Activated B cell treated with CpG ODN at 0.5 μM for 24 hours (primary cell): Measurements from ENCODE around the gene TRAPPC2L. TPM values are rescaled to one million over a fixed set of nuclear protein-coding genes. Genes with fewer than 3 reads are reported as not detected.

Experiments used
- ATAC-seq: fragments of 200-7000 bp; cut with Tn5 transposase; one replicate; pipeline ENCODE4 v1.10.0; 2021; ENCODE audit warnings: low read depth, mild to moderate bottlenecking, moderate library complexity
- CTCF ChIA-PET: fragments of 350-600 bp; sonication (Branson Sonifier 250); formaldehyde crosslinking; loops from one replicate; lab custom pipeline; 2021; ENCODE audit warnings: antibody characterized with exemption; lab: Charles Lee
- POLR2A ChIA-PET: fragments of 350-600 bp; sonication (Branson Sonifier 250); formaldehyde crosslinking; loops from one replicate; lab custom pipeline; 2021; ENCODE audit warnings: antibody characterized with exemption; lab: Charles Lee
- DNase-seq: peaks from one replicate; pipeline ENCODE4 v3.0.0; 2022
- H3K27ac Mint-ChIP-seq: one replicate; pipeline ENCODE4 v1.8.0; 2020; ENCODE audit warnings: mixed read lengths
- H3K27me3 Mint-ChIP-seq: one replicate; pipeline ENCODE4 v1.8.0; 2021; ENCODE audit warnings: mixed read lengths
- H3K36me3 Mint-ChIP-seq: one replicate; pipeline ENCODE4 v1.8.0; 2021; ENCODE audit warnings: low read depth, mixed read lengths
- H3K4me1 Mint-ChIP-seq: one replicate; pipeline ENCODE4 v1.8.0; 2021; ENCODE audit warnings: mixed read lengths
- H3K4me3 Mint-ChIP-seq: one replicate; pipeline ENCODE4 v1.8.0; 2020; ENCODE audit warnings: mild to moderate bottlenecking, mixed read lengths
- H3K9me3 Mint-ChIP-seq: one replicate; pipeline ENCODE4 v1.8.0; 2020; ENCODE audit warnings: mixed read lengths
- CTCF ChIP-seq: fragments of 200-600 bp; IDR thresholded peaks from one replicate; pipeline ENCODE4 v1.8.0; 2022; ENCODE audit warnings: antibody characterized with exemption, mild to moderate bottlenecking
- intact Hi-C: fragments of 100-400 bp; cut with micrococcal nuclease; formaldehyde crosslinking; loops from one replicate; pipeline ENCODE4 v1.15.1; 2024
- total RNA-seq: library from RNA; stranded (reverse); gene quantifications from 2 replicates; pipeline ENCODE4 v1.2.3, GENCODE V29; 2022

TRAPPC2L gene
- total RNA-seq, 1 donor from 2014 or later: 38.7 TPM

- ATAC-seq (no peak), DNase-seq (no peak)
- H3K4me3 Mint-ChIP-seq: no peak overlapping the region
- peaks cover 13% of the 10 kb centered on the region for H3K36me3 Mint-ChIP-seq
- H3K27ac Mint-ChIP-seq: peak overlapping the region; percentile 12
- no peaks in the 10 kb centered on the region for H3K27me3 Mint-ChIP-seq
- H3K4me1 Mint-ChIP-seq: peaks cover 17% of the 10 kb centered on the region
- ChIA-PET CTCF (interaction anchor here (1.3 to 2.0 kb wide), 2 partner anchors 40 to 72 kb away, joined by 3 to 6 read pairs; no protein-coding TSS in a partner anchor), POLR2A (interaction anchor here (1.0 to 6.0 kb wide), 8 partner anchors 9 to 73 kb away, joined by 3 to 52 read pairs (median 17); partner anchors contain the start of genes GALNS, PIEZO1 and TRAPPC2L)
- no peaks in the 10 kb centered on the region for H3K9me3 Mint-ChIP-seq
- intact Hi-C loops: loop anchor here (2.0 to 10.0 kb wide), 2 partner anchors 25 to 695 kb away; partner anchors contain the start of genes PIEZO1 and SPG7
- no peak for TF ChIP-seq CTCF
Measured at GRCh38 chr16:88809676-88810165, 47.2 kb upstream of the TRAPPC2L start.

- TF ChIP-seq CTCF: no peak
- DNase-seq (no peak), ATAC-seq (no peak)
- Mint-ChIP-seq H3K4me3 (peak overlapping the region; percentile 91), H3K4me1 (peaks cover 17% of the 10 kb centered on the region), H3K9me3 (no peaks in the 10 kb centered on the region), H3K36me3 (peaks cover 13% of the 10 kb centered on the region), H3K27me3 (no peaks in the 10 kb centered on the region), H3K27ac (peak overlapping the region; percentile 86)
- CTCF ChIA-PET: interaction anchor here (1.3 to 2.9 kb wide), 4 partner anchors 28 to 73 kb away, joined by 3 to 15 read pairs (median 4); partner anchors contain the start of genes GALNS and TRAPPC2L
- intact Hi-C loops: loop anchor here (2.0 to 10.0 kb wide), 2 partner anchors 26 to 694 kb away; partner anchors contain the start of genes PIEZO1 and SPG7
- POLR2A ChIA-PET: interaction anchor here (0.6 to 6.0 kb wide), 14 partner anchors 7 to 407 kb away, joined by 3 to 52 read pairs (median 12); partner anchors contain the start of genes CDT1, GALNS, PIEZO1 and TRAPPC2L
Measured at GRCh38 chr16:88810166-88810911, 46.6 kb upstream of the TRAPPC2L start.

- POLR2A ChIA-PET: interaction anchor here (0.6 to 6.0 kb wide), 26 partner anchors 8 to 407 kb away, joined by 3 to 52 read pairs (median 4); partner anchors contain the start of genes CDT1, GALNS, MVD and PIEZO1
- DNase-seq (peak; percentile 70), ATAC-seq (peak; percentile 45)
- H3K9me3 Mint-ChIP-seq: no peaks in the 10 kb centered on the region
- no peak for TF ChIP-seq CTCF
- peak overlapping the region; percentile 86 for H3K27ac Mint-ChIP-seq
- peaks cover 17% of the 10 kb centered on the region for H3K4me1 Mint-ChIP-seq
- peaks cover 13% of the 10 kb centered on the region for H3K36me3 Mint-ChIP-seq
- CTCF ChIA-PET: interaction anchor here (0.6 to 2.9 kb wide), 7 partner anchors 24 to 74 kb away, joined by 3 to 15 read pairs (median 3); partner anchors contain the start of genes GALNS and TRAPPC2L
- no peaks in the 10 kb centered on the region for H3K27me3 Mint-ChIP-seq
- intact Hi-C loops: loop anchor here (1.0 to 10.0 kb wide), 4 partner anchors 8 to 694 kb away; partner anchors contain the start of genes CDH15, CDT1, PIEZO1 and SPG7
- H3K4me3 Mint-ChIP-seq: peak overlapping the region; percentile 91
Measured at GRCh38 chr16:88810912-88811768, 45.8 kb upstream of the TRAPPC2L start.

GRCh38 chr16:88811769-88812512, 45.0 kb upstream of the TRAPPC2L start, which contains the start of gene APRT:
Gene APRT (minus strand): TSS chr16:88811928. CDS start chr16:88811899, 29 bp downstream.
- intact Hi-C loops: loop anchor here (1.0 to 10.0 kb wide), 7 partner anchors 9 to 749 kb away; partner anchors contain the start of genes CDH15, CDT1, PIEZO1 and RPL13
- no peak for TF ChIP-seq CTCF

More at GRCh38 chr16:88811769-88812512, 45.0 kb upstream of the TRAPPC2L start, which contains the start of gene APRT:
- Mint-ChIP-seq H3K9me3 (no peaks in the 10 kb centered on the region), H3K4me1 (peaks cover 17% of the 10 kb centered on the region), H3K36me3 (peaks cover 13% of the 10 kb centered on the region), H3K27ac (peak within 1 kb of the TSS; percentile 97), H3K27me3 (no peaks in the 10 kb centered on the region), H3K4me3 (peak within 1 kb of the TSS; percentile 91)
- ChIA-PET POLR2A (interaction anchor here (0.6 to 6.0 kb wide), 27 partner anchors 9 to 406 kb away, joined by 3 to 52 read pairs (median 4); partner anchors contain the start of genes CDT1, GALNS, MVD and PIEZO1), CTCF (interaction anchor here (0.6 to 2.9 kb wide), 6 partner anchors 25 to 356 kb away, joined by 3 to 15 read pairs (median 3); partner anchors contain the start of genes GALNS and TRAPPC2L)
- ATAC-seq: peak; percentile 86
- DNase-seq: peak; percentile 99
